HG03565 (cell line): ENCODE measurements around the gene BICD2.

ENCODE experiments used
- ATAC-seq: cut with Tn5 transposase; IDR thresholded peaks from one replicate; pipeline ENCODE4 v1.9.1; 2021; ENCODE audit warnings: mild to moderate bottlenecking, moderate library complexity; ENCODE audit not compliant: unreplicated experiment

Gene BICD2

GRCh38 chr9:92749071-92749933 lies 15.3 kb downstream of the BICD2 start:
- no peak for ATAC-seq

GRCh38 chr9:92748233-92748497 lies 16.5 kb downstream of the BICD2 start:
- ATAC-seq: no peak

- no peak for ATAC-seq
Observed at GRCh38 chr9:92747459-92748232, 17.0 kb downstream of the BICD2 start.

GRCh38 chr9:92746567-92747458 lies 17.8 kb downstream of the BICD2 start:
- ATAC-seq: no peak

GRCh38 chr9:92745881-92746280 lies 18.8 kb downstream of the BICD2 start:
- ATAC-seq: no peak

GRCh38 chr9:92745331-92745730 lies 19.3 kb downstream of the BICD2 start:
- ATAC-seq: no peak

GRCh38 chr9:92740969-92741368 lies 23.7 kb downstream of the BICD2 start:
- no peak for ATAC-seq

GRCh38 chr9:92740446-92740961 lies 24.1 kb downstream of the BICD2 start:
- no peak for ATAC-seq

- ATAC-seq: no peak
Observed at GRCh38 chr9:92740009-92740408, 24.6 kb downstream of the BICD2 start.

- ATAC-seq: no peak
Observed at GRCh38 chr9:92739346-92739970, 25.2 kb downstream of the BICD2 start.

GRCh38 chr9:92738661-92739081 lies 26.0 kb downstream of the BICD2 start:
- ATAC-seq: no peak

- no peak for ATAC-seq
Observed at GRCh38 chr9:92737611-92738299, 26.9 kb downstream of the BICD2 start.

- no peak for ATAC-seq
Observed at GRCh38 chr9:92737216-92737606, 27.4 kb downstream of the BICD2 start.

- no peak for ATAC-seq
Observed at GRCh38 chr9:92736563-92737215, 27.9 kb downstream of the BICD2 start.

GRCh38 chr9:92735636-92736562 lies 28.7 kb downstream of the BICD2 start:
- no peak for ATAC-seq

GRCh38 chr9:92734931-92735635 lies 29.6 kb downstream of the BICD2 start:
- no peak for ATAC-seq

GRCh38 chr9:92730897-92731296 lies 33.7 kb downstream of the BICD2 start:
- ATAC-seq: no peak

- no peak for ATAC-seq
Observed at GRCh38 chr9:92729735-92730155, 34.9 kb downstream of the BICD2 start.
